Measurements from ENCODE around the gene BNIP3.

BNIP3 gene

DNA sequence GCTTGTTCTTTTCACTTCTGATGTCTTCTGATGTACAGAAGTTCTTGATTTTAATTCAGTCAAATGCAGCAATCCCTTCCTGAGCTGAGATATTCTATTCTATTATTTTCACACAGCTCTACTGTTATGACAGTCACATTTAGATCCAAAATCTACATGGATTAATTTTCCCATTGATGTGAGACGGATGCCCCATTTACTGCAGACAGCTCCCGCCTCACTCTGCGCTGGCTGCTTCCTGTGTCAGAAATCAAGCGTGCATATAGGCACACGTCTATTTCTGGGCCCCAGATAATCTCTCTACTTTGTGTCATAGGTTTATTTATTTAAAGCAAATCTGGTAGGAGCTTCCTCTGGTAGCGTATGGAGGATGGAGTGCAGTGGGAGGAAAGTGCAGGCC, 6.7 kb downstream of the BNIP3 start:
- Histone ChIP-seq H3K27ac (no peak overlapping the region), H3K4me3 (ENCODE audit: low read depth, low read length) (no peak overlapping the region), H3K36me3 (peaks cover 27% of the 10 kb centered on the region), H3K27me3 (ENCODE audit: insufficient read depth, low read depth, severe bottlenecking) (no peaks in the 10 kb centered on the region), H3K9me3 (ENCODE audit: severe bottlenecking) (no peaks in the 10 kb centered on the region)
- no peak for DNase-seq
- TF ChIP-seq, protein P1, sequence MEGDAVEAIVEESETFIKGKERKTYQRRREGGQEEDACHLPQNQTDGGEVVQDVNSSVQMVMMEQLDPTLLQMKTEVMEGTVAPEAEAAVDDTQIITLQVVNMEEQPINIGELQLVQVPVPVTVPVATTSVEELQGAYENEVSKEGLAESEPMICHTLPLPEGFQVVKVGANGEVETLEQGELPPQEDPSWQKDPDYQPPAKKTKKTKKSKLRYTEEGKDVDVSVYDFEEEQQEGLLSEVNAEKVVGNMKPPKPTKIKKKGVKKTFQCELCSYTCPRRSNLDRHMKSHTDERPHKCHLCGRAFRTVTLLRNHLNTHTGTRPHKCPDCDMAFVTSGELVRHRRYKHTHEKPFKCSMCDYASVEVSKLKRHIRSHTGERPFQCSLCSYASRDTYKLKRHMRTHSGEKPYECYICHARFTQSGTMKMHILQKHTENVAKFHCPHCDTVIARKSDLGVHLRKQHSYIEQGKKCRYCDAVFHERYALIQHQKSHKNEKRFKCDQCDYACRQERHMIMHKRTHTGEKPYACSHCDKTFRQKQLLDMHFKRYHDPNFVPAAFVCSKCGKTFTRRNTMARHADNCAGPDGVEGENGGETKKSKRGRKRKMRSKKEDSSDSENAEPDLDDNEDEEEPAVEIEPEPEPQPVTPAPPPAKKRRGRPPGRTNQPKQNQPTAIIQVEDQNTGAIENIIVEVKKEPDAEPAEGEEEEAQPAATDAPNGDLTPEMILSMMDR (IDR thresholded peaks at IDR 0.05; ENCODE audit: low read depth, low read length), result no peak

DNA sequence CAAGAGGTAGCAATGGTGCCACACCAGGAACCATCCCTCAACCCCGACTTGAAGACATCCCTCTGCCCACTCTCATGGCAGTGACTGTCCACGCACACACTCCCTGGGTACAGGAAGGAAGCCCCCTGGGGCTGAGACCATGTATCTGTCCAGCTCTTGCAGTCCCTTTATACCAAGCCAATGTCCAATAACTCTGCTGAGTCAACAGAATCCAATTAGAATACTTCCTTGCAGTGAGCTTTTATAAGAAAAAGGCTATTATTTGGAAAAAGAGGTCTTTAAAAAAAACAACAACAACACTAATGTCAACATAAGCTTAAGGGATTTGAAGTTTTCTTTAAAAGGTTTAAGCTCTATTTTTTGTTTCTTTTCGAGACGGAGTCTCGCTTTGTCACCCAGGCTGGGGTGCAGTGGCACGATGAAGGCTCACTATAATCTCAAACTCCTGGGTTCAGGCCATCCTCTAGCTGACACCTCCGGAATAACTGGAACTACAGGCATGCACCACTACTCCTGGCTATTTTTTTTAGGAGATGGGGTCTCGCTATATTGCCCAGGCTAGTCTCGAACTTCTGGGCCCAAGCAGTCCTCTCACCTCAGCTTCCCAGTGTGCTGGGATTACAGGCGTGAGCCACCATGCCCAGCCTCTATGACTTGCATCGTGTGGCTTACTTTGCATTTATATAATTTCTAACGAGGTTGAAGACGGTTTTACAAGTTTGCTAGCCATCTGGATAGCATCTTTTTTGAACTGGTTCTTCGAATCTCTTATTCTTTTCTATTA, 7.5 kb downstream of the BNIP3 start:
- DNase-seq, result no peak
- H3K27ac ChIP-seq, result no peak overlapping the region
- no peaks in the 10 kb centered on the region for H3K27me3 ChIP-seq (ENCODE audit: insufficient read depth, low read depth, severe bottlenecking)
- no peak overlapping the region for H3K4me3 ChIP-seq (ENCODE audit: low read depth, low read length)
- H3K9me3 ChIP-seq (ENCODE audit: severe bottlenecking), result no peaks in the 10 kb centered on the region
- TF ChIP-seq, protein P1 (IDR thresholded peaks at IDR 0.05; ENCODE audit: low read depth, low read length), result no peak
- peaks cover 34% of the 10 kb centered on the region for H3K36me3 ChIP-seq

DNA sequence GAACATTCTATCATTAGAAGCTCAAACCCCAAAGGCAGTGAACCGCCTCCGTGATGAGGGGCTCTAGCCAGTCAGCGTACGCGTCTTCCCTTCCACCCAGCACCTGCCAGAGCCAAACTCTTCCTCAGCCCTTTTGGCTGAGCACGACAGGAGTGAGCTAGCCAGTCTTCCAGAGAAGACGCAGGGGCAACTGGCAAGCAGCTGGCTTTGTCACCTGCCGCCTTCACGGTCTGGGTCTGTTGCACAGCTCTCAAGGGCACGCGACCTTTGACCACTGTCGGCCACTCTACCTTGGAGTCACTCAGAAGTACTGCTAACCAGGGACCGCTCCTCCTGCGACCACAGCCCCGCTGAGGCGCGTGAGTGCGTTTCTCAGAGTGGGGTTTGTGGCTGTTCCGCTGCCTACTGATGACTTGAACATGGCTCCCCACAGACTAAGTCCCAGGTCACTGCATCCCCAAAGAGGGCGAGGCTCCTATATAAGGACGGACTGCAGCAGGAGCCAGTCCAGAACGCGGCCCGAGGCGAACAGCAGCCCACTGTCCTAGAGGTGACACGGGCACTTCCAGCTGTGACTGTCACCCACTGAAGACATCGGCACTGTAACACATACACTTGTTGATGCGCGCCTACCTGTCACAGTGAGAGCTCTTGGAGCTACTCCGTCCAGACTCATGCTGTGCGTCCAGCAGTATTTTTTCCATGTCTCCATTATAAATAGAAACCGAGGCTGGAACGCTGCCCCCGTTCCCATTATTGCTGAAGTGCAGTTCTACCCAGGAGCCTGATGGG, 8.4 kb downstream of the BNIP3 start:
- peaks cover 40% of the 10 kb centered on the region for H3K36me3 ChIP-seq
- no peak overlapping the region for H3K27ac ChIP-seq

DNA sequence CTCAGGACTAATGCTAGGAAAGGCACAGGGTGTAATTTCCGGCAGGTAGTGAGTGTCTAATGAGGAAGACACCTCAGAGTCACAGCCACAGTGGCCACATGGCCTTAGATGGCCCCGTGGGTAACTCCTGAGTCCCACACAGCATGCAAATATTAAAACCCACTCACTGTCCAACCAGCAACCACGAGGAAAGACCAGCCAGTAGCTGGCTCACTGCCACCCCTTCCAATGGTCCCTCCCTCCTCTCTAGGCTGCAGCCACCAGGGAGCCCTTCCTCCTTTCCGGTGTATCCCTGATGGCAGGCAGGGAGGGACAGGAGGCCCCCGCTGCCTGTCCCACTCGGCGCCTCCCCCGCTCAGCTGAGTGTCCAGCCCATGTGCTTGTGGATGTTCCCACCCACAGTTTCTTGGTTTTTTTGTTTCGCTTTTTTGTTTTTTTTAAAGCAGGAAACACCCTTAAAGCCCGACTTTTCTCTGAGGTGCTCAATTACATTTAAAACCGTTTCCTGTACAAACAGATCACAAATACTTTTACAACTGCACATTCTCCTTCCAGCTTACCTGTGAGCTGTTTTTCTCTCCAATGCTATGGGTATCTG, 9.2 kb downstream of the BNIP3 start:
- H3K9me3 ChIP-seq (ENCODE audit: severe bottlenecking), result no peaks in the 10 kb centered on the region
- no peaks in the 10 kb centered on the region for H3K27me3 ChIP-seq (ENCODE audit: insufficient read depth, low read depth, severe bottlenecking)
- H3K27ac ChIP-seq, result no peak overlapping the region
- TF ChIP-seq, protein P1 (IDR thresholded peaks at IDR 0.05; ENCODE audit: low read depth, low read length), result no peak
- H3K4me3 ChIP-seq (ENCODE audit: low read depth, low read length), result no peak overlapping the region
- no peak for DNase-seq
- H3K36me3 ChIP-seq, result peaks cover 42% of the 10 kb centered on the region

More for the DNA sequence above, 8.4 kb downstream of the BNIP3 start:
- Histone ChIP-seq H3K27me3 (ENCODE audit: insufficient read depth, low read depth, severe bottlenecking) (no peaks in the 10 kb centered on the region), H3K9me3 (ENCODE audit: severe bottlenecking) (no peaks in the 10 kb centered on the region), H3K4me3 (ENCODE audit: low read depth, low read length) (no peak overlapping the region)
- TF ChIP-seq, protein P1 (IDR thresholded peaks at IDR 0.05; ENCODE audit: low read depth, low read length), result no peak
- no peak for DNase-seq

DNA sequence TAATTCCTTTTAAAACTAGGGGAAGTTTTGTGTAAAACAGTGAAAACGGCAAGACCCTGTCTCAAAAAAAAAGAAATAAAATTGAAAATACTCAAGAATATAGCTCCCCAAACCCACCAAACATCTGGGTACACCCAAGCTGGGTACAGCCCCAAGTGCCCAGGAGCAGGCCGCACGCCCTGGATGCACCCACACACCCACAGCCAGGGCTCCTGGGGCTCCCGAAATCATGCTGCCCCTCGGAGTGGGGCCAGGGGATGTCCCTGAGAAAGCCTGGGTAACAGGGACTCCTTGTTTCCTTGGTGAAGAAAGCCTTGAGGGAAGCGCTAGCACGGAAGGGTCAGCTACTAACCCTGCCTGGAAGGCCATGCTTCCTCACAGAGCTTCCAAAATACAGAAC, 10.1 kb downstream of the BNIP3 start:
- no peak for DNase-seq
- Histone ChIP-seq H3K9me3 (ENCODE audit: severe bottlenecking) (no peaks in the 10 kb centered on the region), H3K36me3 (peaks cover 44% of the 10 kb centered on the region), H3K27ac (no peak overlapping the region), H3K27me3 (ENCODE audit: insufficient read depth, low read depth, severe bottlenecking) (no peaks in the 10 kb centered on the region), H3K4me3 (ENCODE audit: low read depth, low read length) (no peak overlapping the region)
- TF ChIP-seq, protein P1 (IDR thresholded peaks at IDR 0.05; ENCODE audit: low read depth, low read length), result no peak
